Measurements from ENCODE around the gene PVR.

PVR gene

GRCh38 chr19:44602081-44602480, 41.6 kb upstream of the PVR start:
- Histone ChIP-seq H2AFZ (ENCODE audit: low read length) (no peak overlapping the region), H3F3A (ENCODE audit: low read depth) (no peaks in the 10 kb centered on the region), H3K27me3 (ENCODE audit: insufficient read depth, low read length, poor library complexity, severe bottlenecking) (no peaks in the 10 kb centered on the region), H3K9ac (ENCODE audit: low read depth, low read length, poor library complexity, severe bottlenecking) (no peak overlapping the region), H3K4me2 (ENCODE audit: low read depth, low read length, poor library complexity, severe bottlenecking) (no peak overlapping the region), H3K36me3 (ENCODE audit: insufficient read depth, low read length) (no peaks in the 10 kb centered on the region), H3K4me1 (ENCODE audit: insufficient read depth, low read length, poor library complexity, severe bottlenecking) (no peaks in the 10 kb centered on the region), H3K79me2 (ENCODE audit: insufficient read depth, low read length) (no peaks in the 10 kb centered on the region), H3K9me3 (ENCODE audit: insufficient read depth, low read depth, low read length) (no peaks in the 10 kb centered on the region; the same call in 1 of the 2 replicates), H4K20me1 (ENCODE audit: insufficient read depth, low read length, poor library complexity, severe bottlenecking) (no peaks in the 10 kb centered on the region), H3K4me3 (ENCODE audit: low read length, poor library complexity, severe bottlenecking) (no peak overlapping the region), H3K9me2 (replicated peaks; ENCODE audit: low read depth, low read length) (no peaks in the 10 kb centered on the region)
- TF ChIP-seq EZH2phosphoT487 (IDR thresholded peaks at IDR 0.05; ENCODE audit: borderline replicate concordance): no peak
- TF ChIP-seq, protein P1, sequence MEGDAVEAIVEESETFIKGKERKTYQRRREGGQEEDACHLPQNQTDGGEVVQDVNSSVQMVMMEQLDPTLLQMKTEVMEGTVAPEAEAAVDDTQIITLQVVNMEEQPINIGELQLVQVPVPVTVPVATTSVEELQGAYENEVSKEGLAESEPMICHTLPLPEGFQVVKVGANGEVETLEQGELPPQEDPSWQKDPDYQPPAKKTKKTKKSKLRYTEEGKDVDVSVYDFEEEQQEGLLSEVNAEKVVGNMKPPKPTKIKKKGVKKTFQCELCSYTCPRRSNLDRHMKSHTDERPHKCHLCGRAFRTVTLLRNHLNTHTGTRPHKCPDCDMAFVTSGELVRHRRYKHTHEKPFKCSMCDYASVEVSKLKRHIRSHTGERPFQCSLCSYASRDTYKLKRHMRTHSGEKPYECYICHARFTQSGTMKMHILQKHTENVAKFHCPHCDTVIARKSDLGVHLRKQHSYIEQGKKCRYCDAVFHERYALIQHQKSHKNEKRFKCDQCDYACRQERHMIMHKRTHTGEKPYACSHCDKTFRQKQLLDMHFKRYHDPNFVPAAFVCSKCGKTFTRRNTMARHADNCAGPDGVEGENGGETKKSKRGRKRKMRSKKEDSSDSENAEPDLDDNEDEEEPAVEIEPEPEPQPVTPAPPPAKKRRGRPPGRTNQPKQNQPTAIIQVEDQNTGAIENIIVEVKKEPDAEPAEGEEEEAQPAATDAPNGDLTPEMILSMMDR (conservative IDR thresholded peaks at IDR 0.05; ENCODE audit: low read length): no peak

DNA sequence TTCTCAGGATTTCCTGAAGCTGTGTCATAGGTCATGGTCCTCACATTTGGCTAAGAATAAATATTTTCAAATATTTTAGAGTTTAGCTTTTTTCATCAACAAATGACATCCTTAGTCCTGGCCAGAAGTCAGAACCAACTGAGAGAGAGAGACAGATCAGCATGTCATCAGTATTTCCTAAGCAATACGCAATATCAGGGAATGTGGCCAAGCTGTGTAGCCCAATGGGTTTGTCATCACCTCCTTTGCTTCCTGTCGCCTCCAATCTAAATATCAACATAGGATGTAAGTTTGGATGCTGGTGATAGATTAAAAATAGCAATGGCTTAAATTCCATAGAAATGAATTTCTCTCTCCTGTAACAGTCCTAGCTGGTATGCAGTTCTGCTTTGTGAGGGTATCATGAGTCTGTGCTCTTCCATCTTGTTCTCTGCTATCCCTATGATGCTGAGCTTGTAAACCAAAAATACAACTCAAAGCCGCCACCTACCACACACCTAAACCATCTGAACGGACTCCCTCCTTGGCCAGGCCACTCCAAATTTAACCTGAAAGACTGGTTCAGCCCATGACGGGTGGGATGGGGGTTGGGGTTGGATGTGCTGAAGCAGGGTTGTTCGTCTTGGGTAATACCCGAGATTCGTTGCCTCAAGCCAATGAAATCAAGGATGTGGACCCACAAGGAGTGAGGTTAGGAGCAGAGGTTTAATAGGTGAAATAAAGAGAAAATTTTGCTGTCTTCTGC, 40.3 kb upstream of the PVR start:
- no peaks in the 10 kb centered on the region for H3K79me2 ChIP-seq (ENCODE audit: insufficient read depth, low read length)
- H4K20me1 ChIP-seq (ENCODE audit: insufficient read depth, low read length, poor library complexity, severe bottlenecking): no peaks in the 10 kb centered on the region
- no peaks in the 10 kb centered on the region for H3F3A ChIP-seq (ENCODE audit: low read depth)
- no peak overlapping the region for H3K9ac ChIP-seq (ENCODE audit: low read depth, low read length, poor library complexity, severe bottlenecking)
- H3K27me3 ChIP-seq (ENCODE audit: insufficient read depth, low read length, poor library complexity, severe bottlenecking): no peaks in the 10 kb centered on the region
- no peak for TF ChIP-seq EZH2phosphoT487 (IDR thresholded peaks at IDR 0.05; ENCODE audit: borderline replicate concordance)
- TF ChIP-seq, protein P1 (conservative IDR thresholded peaks at IDR 0.05; ENCODE audit: low read length): no peak
- no peaks in the 10 kb centered on the region for H3K36me3 ChIP-seq (ENCODE audit: insufficient read depth, low read length)
- H3K9me2 ChIP-seq (replicated peaks; ENCODE audit: low read depth, low read length): no peaks in the 10 kb centered on the region
- H3K4me1 ChIP-seq (ENCODE audit: insufficient read depth, low read length, poor library complexity, severe bottlenecking): no peaks in the 10 kb centered on the region
- no peak overlapping the region for H3K4me3 ChIP-seq (ENCODE audit: low read length, poor library complexity, severe bottlenecking)
- no peak overlapping the region for H2AFZ ChIP-seq (ENCODE audit: low read length)
- no peaks in the 10 kb centered on the region; the same call in 1 of the 2 replicates for H3K9me3 ChIP-seq (ENCODE audit: insufficient read depth, low read depth, low read length)
- no peak overlapping the region for H3K4me2 ChIP-seq (ENCODE audit: low read depth, low read length, poor library complexity, severe bottlenecking)

GRCh38 chr19:44604241-44604640, 39.5 kb upstream of the PVR start:
- Histone ChIP-seq H3K27me3 (ENCODE audit: insufficient read depth, low read length, poor library complexity, severe bottlenecking) (no peaks in the 10 kb centered on the region), H3K4me2 (ENCODE audit: low read depth, low read length, poor library complexity, severe bottlenecking) (no peak overlapping the region), H3F3A (ENCODE audit: low read depth) (no peaks in the 10 kb centered on the region), H2AFZ (ENCODE audit: low read length) (no peak overlapping the region), H4K20me1 (ENCODE audit: insufficient read depth, low read length, poor library complexity, severe bottlenecking) (no peaks in the 10 kb centered on the region), H3K4me3 (ENCODE audit: low read length, poor library complexity, severe bottlenecking) (no peak overlapping the region), H3K9me2 (replicated peaks; ENCODE audit: low read depth, low read length) (no peaks in the 10 kb centered on the region), H3K79me2 (ENCODE audit: insufficient read depth, low read length) (no peaks in the 10 kb centered on the region), H3K36me3 (ENCODE audit: insufficient read depth, low read length) (no peaks in the 10 kb centered on the region), H3K4me1 (ENCODE audit: insufficient read depth, low read length, poor library complexity, severe bottlenecking) (no peaks in the 10 kb centered on the region), H3K9ac (ENCODE audit: low read depth, low read length, poor library complexity, severe bottlenecking) (no peak overlapping the region), H3K9me3 (ENCODE audit: insufficient read depth, low read depth, low read length) (no peaks in the 10 kb centered on the region; the same call in 1 of the 2 replicates)
- TF ChIP-seq, protein P1 (conservative IDR thresholded peaks at IDR 0.05; ENCODE audit: low read length): no peak

Measured in Loucy (cell line).